GM19397 (cell line): ENCODE measurements around the gene ALB.

Source experiments
- ATAC-seq: cut with Tn5 transposase; IDR thresholded peaks from one replicate; pipeline ENCODE4 v1.9.1; 2021; ENCODE audit warnings: mild to moderate bottlenecking, moderate library complexity; ENCODE audit not compliant: unreplicated experiment

The ALB gene

GRCh38 chr4:73448448-73449203 is 44.5 kb downstream of the ALB start:
- no peak for ATAC-seq

DNA sequence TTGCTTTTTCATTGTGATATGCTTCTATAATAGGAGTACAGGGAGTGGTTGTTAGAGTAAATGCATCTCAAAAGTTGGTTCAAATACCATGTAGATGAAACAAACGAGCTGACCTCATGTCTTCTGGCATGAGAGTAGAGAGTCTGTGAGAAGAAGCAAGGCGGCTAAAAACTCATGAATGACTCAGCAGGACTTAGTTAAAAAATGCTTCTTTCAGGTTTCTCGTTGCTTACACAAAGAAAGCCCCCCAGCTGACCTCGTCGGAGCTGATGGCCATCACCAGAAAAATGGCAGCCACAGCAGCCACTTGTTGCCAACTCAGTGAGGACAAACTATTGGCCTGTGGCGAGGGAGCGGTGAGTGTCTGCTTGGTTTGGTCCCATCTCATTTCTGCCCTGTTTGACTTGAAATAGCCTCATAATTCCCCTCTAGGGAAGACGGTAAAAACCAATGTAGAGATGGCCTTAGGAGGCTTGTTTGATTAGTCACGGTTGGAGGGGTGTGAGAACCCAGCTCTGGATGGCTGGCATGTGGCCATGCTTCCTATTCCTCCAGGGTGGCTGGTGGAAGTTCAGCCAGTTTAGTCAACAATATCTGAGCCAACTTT is 46.4 kb downstream of the ALB start:
- ATAC-seq = no peak

- ATAC-seq = no peak
Observed at GRCh38 chr4:73451404-73451803, 47.3 kb downstream of the ALB start.

- ATAC-seq = no peak
Observed at GRCh38 chr4:73451981-73452747, 48.1 kb downstream of the ALB start.

- no peak for ATAC-seq
Observed at GRCh38 chr4:73452953-73453700, 49.0 kb downstream of the ALB start.

DNA sequence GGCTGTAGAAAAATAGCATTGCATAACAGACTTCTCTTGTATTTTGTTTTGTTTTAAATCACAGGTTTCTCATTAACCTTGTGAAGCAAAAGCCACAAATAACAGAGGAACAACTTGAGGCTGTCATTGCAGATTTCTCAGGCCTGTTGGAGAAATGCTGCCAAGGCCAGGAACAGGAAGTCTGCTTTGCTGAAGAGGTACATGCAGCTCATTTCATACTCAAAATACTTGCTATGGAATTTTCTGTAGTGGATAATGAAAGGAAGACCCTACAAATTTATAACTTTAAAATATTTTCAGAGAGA is 49.6 kb downstream of the ALB start:
- no peak for ATAC-seq

GRCh38 chr4:73454920-73455319 is 50.8 kb downstream of the ALB start:
- ATAC-seq = no peak

GRCh38 chr4:73456177-73457022 is 52.3 kb downstream of the ALB start:
- ATAC-seq = no peak

DNA sequence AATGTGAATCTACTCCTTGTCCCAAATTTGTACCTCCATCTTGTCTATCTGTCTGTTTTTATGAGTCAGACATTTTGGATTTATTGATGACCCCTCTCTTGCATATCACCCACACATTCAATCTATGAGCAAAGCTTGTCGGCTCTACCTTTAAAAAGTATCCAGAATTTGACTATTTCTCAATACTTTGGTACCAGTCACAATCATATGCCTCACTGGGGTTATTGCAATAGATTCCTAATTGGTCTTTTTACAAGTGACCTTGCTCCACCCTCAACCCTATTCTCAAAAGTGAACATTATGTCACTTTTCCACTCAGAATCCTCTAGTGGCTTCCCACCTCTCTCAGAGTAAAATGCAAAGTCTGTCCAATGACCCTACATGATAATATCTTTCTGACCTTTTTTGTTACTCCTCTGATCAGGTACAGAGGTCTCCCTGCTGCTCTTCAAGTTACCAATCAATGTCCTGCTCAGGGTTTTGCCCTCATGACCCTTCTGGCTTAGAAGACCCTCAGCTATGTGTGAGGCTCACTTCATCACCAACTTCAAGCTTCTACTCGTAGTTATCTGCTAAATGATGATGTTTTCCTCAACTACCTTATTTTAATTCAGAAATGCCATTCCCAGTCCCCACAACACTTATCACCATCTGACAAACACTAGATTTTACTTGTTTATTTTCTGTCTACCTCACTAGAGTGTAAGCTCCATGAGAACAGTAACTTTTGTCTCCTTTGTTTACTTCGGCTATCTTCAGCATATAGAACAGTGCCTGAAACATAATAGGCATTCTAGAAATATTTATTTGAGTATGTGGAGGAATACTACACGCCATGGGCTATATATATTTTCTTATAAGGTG is 54.3 kb downstream of the ALB start:
- ATAC-seq = no peak

- no peak for ATAC-seq
Observed at GRCh38 chr4:73459048-73459421, 54.9 kb downstream of the ALB start.

GRCh38 chr4:73460913-73461522 is 56.9 kb downstream of the ALB start:
- no peak for ATAC-seq

DNA sequence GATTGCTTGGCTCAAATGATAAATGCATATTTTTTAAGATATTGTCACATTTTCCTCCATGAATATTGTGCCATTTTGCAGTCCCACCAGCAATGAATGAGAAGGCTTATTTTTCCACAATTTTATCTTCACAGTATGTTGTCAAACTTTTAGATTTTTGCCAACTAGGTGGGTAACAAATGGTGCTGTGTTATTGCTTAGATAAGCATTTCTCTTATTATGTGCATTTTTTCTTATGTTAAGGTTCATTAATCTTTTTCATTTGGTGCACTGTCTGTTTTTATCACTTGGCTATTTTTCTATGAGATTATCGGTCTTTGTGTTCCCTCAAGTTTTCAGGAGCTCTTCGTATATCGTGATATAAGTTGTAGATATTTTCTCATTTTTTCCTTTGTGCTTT is 64.1 kb downstream of the ALB start:
- no peak for ATAC-seq

- ATAC-seq = no peak
Observed at GRCh38 chr4:73470728-73471127, 66.6 kb downstream of the ALB start.
